Measurements from ENCODE around the gene GFER.

The GFER gene

GRCh38 chr16:1974157-1975070 is 9.6 kb upstream of the GFER start:
- no peak for DNase-seq (ENCODE audit: low read depth in 3 of 3)

- DNase-seq (ENCODE audit: low read depth in 3 of 3) = no peak
These were observed 8.4 kb upstream of the GFER start for GRCh38 chr16:1975432-1976215.

- no peak for DNase-seq (ENCODE audit: low read depth in 3 of 3)
These were observed 7.8 kb upstream of the GFER start for GRCh38 chr16:1976216-1976520.

- no peak for DNase-seq (ENCODE audit: low read depth in 3 of 3)
These were observed 6.8 kb upstream of the GFER start for GRCh38 chr16:1976951-1977874.

- no peak for DNase-seq (ENCODE audit: low read depth in 3 of 3)
These were observed 6.1 kb upstream of the GFER start for GRCh38 chr16:1977875-1978268.

- no peak for DNase-seq (ENCODE audit: low read depth in 3 of 3)
These were observed 5.4 kb upstream of the GFER start for GRCh38 chr16:1978476-1979120.

GRCh38 chr16:1979271-1980029 is 4.5 kb upstream of the GFER start:
- DNase-seq (ENCODE audit: low read depth in 3 of 3) = peak in 1 of 3 experiments; percentile 51

- DNase-seq (ENCODE audit: low read depth in 3 of 3) = no peak
These were observed 3.8 kb upstream of the GFER start for GRCh38 chr16:1980030-1980769.

GRCh38 chr16:1980770-1981087 is 3.3 kb upstream of the GFER start:
- DNase-seq (ENCODE audit: low read depth in 3 of 3) = no peak

- DNase-seq (ENCODE audit: low read depth in 3 of 3) = no peak
These were observed 2.6 kb upstream of the GFER start, which contains the start of gene NOXO1 for GRCh38 chr16:1981398-1981836. TSS of gene NOXO1 (minus strand) at chr16:1981469. CDS start at chr16:1981179, 290 bp downstream.

- no peak for DNase-seq (ENCODE audit: low read depth in 3 of 3)
These were observed 2.0 kb upstream of the GFER start for GRCh38 chr16:1982013-1982433.

- no peak for DNase-seq (ENCODE audit: low read depth in 3 of 3)
These were observed 926 bp upstream of the GFER start for GRCh38 chr16:1982991-1983543.

GRCh38 chr16:1984347-1985225 is 593 bp downstream of the GFER start:
- DNase-seq (ENCODE audit: low read depth in 3 of 3) = no peak

- DNase-seq (ENCODE audit: low read depth in 3 of 3) = no peak
These were observed 1.6 kb downstream of the GFER start for GRCh38 chr16:1985466-1986150.

GRCh38 chr16:1987198-1987597 is 3.2 kb downstream of the GFER start:
- no peak for DNase-seq (ENCODE audit: low read depth in 3 of 3)

- DNase-seq (ENCODE audit: low read depth in 3 of 3) = no peak
These were observed 5.5 kb downstream of the GFER start, which contains the start of gene SYNGR3 for GRCh38 chr16:1989209-1990100. TSS of gene SYNGR3 (plus strand) at chr16:1989970. CDS start at chr16:1990103, 133 bp downstream.

GRCh38 chr16:1990101-1990350 is 6.0 kb downstream of the GFER start:
- DNase-seq (ENCODE audit: low read depth in 3 of 3) = no peak
